Neural cell (in vitro differentiated cells): ENCODE results near the gene PANX2. TPM values are rescaled to one million over a fixed set of nuclear protein-coding genes. Genes with fewer than 3 reads are reported as not detected.
A peak's percentile ranks its signal among the peaks of the same experiment; 100 is the strongest.

ENCODE experiments used
- H2AFZ ChIP-seq: fragments of 200-600, 300-800 bp; sonication (generic), shearing (Covaris generic); 2 replicates; pipeline ENCODE4 v1.6.0; 2014; ENCODE audit warnings: low read depth, mild to moderate bottlenecking, antibody characterized with exemption, low read length, moderate library complexity
- H3F3A ChIP-seq: fragments of 200-600 bp; shearing (Covaris generic); 2 replicates; pipeline ENCODE4 v1.6.1; 2016; ENCODE audit warnings: mild to moderate bottlenecking, moderate library complexity, mixed read lengths, antibody characterized with exemption, low read length; ENCODE audit not compliant: insufficient read depth, poor library complexity, severe bottlenecking
- H3K27ac ChIP-seq: fragments of 200-600, 300-800 bp; sonication (generic), shearing (Covaris generic); 2 replicates; pipeline ENCODE4 v1.5.1; 2014; ENCODE audit warnings: mild to moderate bottlenecking, low read length, moderate library complexity
- H3K27me3 ChIP-seq: fragments of 300-800, 200-600 bp; sonication (generic), shearing (Covaris generic); 2 replicates; pipeline ENCODE4 v1.6.0; 2014; ENCODE audit warnings: mild to moderate bottlenecking, low read depth, low read length, moderate library complexity; ENCODE audit not compliant: insufficient read depth
- H3K36me3 ChIP-seq: fragments of 300-800, 200-600 bp; sonication (generic), shearing (Covaris generic); 2 replicates; pipeline ENCODE4 v1.5.1; 2014; ENCODE audit warnings: mild to moderate bottlenecking, antibody characterized with exemption, low read length, moderate library complexity; ENCODE audit not compliant: insufficient read depth
- H3K4me2 ChIP-seq: fragments of 300-800, 200-600 bp; sonication (generic), shearing (Covaris generic); 2 replicates; pipeline ENCODE4 v1.6.0; 2014; ENCODE audit warnings: mild to moderate bottlenecking, low read length
- H3K4me3 ChIP-seq: fragments of 300-800, 200-600 bp; sonication (generic), shearing (Covaris generic); 2 replicates; pipeline ENCODE4 v1.5.1; 2014; ENCODE audit warnings: mild to moderate bottlenecking, low read length, moderate library complexity
- H3K79me2 ChIP-seq: fragments of 200-600 bp; shearing (Covaris generic); replicated peaks from 2 replicates; pipeline ENCODE4 v1.6.0; 2014; ENCODE audit warnings: mild to moderate bottlenecking, low read length, moderate library complexity; ENCODE audit not compliant: insufficient read depth
- H3K9ac ChIP-seq: fragments of 300-800, 200-600 bp; sonication (generic), shearing (Covaris generic); 2 replicates; pipeline ENCODE4 v1.6.1; 2016; ENCODE audit warnings: mild to moderate bottlenecking, low read length, mixed read lengths
- H3K9me2 ChIP-seq: fragments of 200-600 bp; shearing (Covaris generic); 2 replicates; pipeline ENCODE4 v1.6.1; 2016; ENCODE audit warnings: mild to moderate bottlenecking, low read length, mixed read lengths; ENCODE audit not compliant: insufficient read depth
- H3K9me3 ChIP-seq: fragments of 200-600, 300-800 bp; sonication (generic), shearing (Covaris generic); 2 replicates; pipeline ENCODE4 v1.6.1; 2016; ENCODE audit warnings: mild to moderate bottlenecking, mixed run types, low read length, moderate library complexity, mixed read lengths
- H4K20me1 ChIP-seq: fragments of 200-600 bp; shearing (Covaris generic); 2 replicates; pipeline ENCODE4 v1.6.1; 2016; ENCODE audit warnings: mild to moderate bottlenecking, mixed run types; ENCODE audit not compliant: insufficient read depth
- EP300 ChIP-seq: fragments of 450-650 bp; conservative IDR thresholded peaks from 2 replicates; pipeline ENCODE4 v1.6.1; 2014; ENCODE audit warnings: antibody characterized with exemption, mild to moderate bottlenecking, moderate library complexity; ENCODE audit not compliant: poor library complexity, severe bottlenecking
- EZH2 ChIP-seq: fragments of 200-600, 300-800 bp; shearing (Covaris generic), sonication (generic); IDR thresholded peaks from 2 replicates; pipeline ENCODE4 v1.6.1; 2014; ENCODE audit warnings: antibody characterized with exemption, low read length, borderline replicate concordance, mild to moderate bottlenecking; ENCODE audit not compliant: insufficient read depth, poor library complexity, severe bottlenecking
- MXI1 ChIP-seq: fragments of 450-650 bp; conservative IDR thresholded peaks from 2 replicates; pipeline ENCODE4 v1.6.1; 2014; ENCODE audit warnings: antibody characterized with exemption, mild to moderate bottlenecking; ENCODE audit not compliant: poor library complexity, severe bottlenecking
- POLR2AphosphoS5 ChIP-seq: IDR thresholded peaks from 2 replicates; pipeline ENCODE4 v1.6.1; 2012
- RAD21 ChIP-seq: fragments of 450-650 bp; conservative IDR thresholded peaks from 2 replicates; pipeline ENCODE4 v1.6.1; 2014; ENCODE audit warnings: antibody characterized with exemption, mild to moderate bottlenecking, moderate library complexity
- REST ChIP-seq: IDR thresholded peaks from 2 replicates; pipeline ENCODE4 v1.6.1; 2012; ENCODE audit warnings: borderline replicate concordance
- SMC3 ChIP-seq: fragments of 450-650 bp; conservative IDR thresholded peaks from 2 replicates; pipeline ENCODE4 v1.6.1; 2014; ENCODE audit warnings: antibody characterized with exemption, mild to moderate bottlenecking, moderate library complexity; ENCODE audit not compliant: poor library complexity
- TAF1 ChIP-seq: IDR thresholded peaks from 2 replicates; pipeline ENCODE4 v1.6.1; 2012; ENCODE audit warnings: low read depth
- polyA minus RNA-seq: library from RNA; depleted of rRNA, polyadenylated mRNA; stranded (reverse); fragments of >200 nt; gene quantifications from 2 replicates; pipeline ENCODE4 v1.2.3, GENCODE V29; 2014
- polyA plus RNA-seq: library from polyadenylated mRNA; depleted of rRNA; stranded (reverse); fragments of >200 nt; gene quantifications from 2 replicates; pipeline ENCODE4 v1.2.3, GENCODE V29; 2014
- TF ChIP-seq, protein P1 (sequence below): fragments of 450-650 bp; IDR thresholded peaks from 2 replicates; pipeline ENCODE4 v1.5.1; 2014; ENCODE audit warnings: antibody characterized with exemption, mild to moderate bottlenecking, moderate library complexity; ENCODE audit not compliant: poor library complexity, severe bottlenecking

Gene PANX2, protein sequence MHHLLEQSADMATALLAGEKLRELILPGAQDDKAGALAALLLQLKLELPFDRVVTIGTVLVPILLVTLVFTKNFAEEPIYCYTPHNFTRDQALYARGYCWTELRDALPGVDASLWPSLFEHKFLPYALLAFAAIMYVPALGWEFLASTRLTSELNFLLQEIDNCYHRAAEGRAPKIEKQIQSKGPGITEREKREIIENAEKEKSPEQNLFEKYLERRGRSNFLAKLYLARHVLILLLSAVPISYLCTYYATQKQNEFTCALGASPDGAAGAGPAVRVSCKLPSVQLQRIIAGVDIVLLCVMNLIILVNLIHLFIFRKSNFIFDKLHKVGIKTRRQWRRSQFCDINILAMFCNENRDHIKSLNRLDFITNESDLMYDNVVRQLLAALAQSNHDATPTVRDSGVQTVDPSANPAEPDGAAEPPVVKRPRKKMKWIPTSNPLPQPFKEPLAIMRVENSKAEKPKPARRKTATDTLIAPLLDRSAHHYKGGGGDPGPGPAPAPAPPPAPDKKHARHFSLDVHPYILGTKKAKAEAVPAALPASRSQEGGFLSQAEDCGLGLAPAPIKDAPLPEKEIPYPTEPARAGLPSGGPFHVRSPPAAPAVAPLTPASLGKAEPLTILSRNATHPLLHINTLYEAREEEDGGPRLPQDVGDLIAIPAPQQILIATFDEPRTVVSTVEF
- 3.4 and 6.4 TPM in 2 replicates for polyA plus RNA-seq
- polyA minus RNA-seq, result 3.4 and 3.5 TPM in 2 replicates

- Histone ChIP-seq H2AFZ (no peak within 1 kb of the TSS), H3K27me3 (peaks cover 10% of the 10 kb centered on the region), H3K27ac (no peak within 1 kb of the TSS), H3K4me2 (peak within 1 kb of the TSS; percentile 68), H3K79me2 (no peaks in the 10 kb centered on the region), H3K9ac (peak within 1 kb of the TSS; percentile 68), H3K4me3 (peak within 1 kb of the TSS; percentile 68), H3K9me2 (no peaks in the 10 kb centered on the region), H3F3A (no peaks in the 10 kb centered on the region), H3K36me3 (no peaks in the 10 kb centered on the region), H4K20me1 (no peaks in the 10 kb centered on the region), H3K9me3 (no peaks in the 10 kb centered on the region)
- TF ChIP-seq, protein P1, sequence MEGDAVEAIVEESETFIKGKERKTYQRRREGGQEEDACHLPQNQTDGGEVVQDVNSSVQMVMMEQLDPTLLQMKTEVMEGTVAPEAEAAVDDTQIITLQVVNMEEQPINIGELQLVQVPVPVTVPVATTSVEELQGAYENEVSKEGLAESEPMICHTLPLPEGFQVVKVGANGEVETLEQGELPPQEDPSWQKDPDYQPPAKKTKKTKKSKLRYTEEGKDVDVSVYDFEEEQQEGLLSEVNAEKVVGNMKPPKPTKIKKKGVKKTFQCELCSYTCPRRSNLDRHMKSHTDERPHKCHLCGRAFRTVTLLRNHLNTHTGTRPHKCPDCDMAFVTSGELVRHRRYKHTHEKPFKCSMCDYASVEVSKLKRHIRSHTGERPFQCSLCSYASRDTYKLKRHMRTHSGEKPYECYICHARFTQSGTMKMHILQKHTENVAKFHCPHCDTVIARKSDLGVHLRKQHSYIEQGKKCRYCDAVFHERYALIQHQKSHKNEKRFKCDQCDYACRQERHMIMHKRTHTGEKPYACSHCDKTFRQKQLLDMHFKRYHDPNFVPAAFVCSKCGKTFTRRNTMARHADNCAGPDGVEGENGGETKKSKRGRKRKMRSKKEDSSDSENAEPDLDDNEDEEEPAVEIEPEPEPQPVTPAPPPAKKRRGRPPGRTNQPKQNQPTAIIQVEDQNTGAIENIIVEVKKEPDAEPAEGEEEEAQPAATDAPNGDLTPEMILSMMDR, result no peak
- TF ChIP-seq EP300, result peak; percentile 12
- peak; percentile 38 for TF ChIP-seq MXI1
- no peak for TF ChIP-seq SMC3
- TF ChIP-seq POLR2AphosphoS5, result peak; percentile 26
Observed at GRCh38 chr22:50170453-50171318, at the start of gene PANX2. Gene PANX2 (plus strand): TSS chr22:50170731. CDS start chr22:50170731, 0 bp downstream.

GRCh38 chr22:50121202-50121740 lies 49.3 kb upstream of the PANX2 start:
- H4K20me1 ChIP-seq, result no peaks in the 10 kb centered on the region
- no peaks in the 10 kb centered on the region for H3K36me3 ChIP-seq
- H3K27me3 ChIP-seq, result no peaks in the 10 kb centered on the region
- no peak overlapping the region for H3K27ac ChIP-seq
- H3K9me3 ChIP-seq, result peaks cover 7% of the 10 kb centered on the region
- no peaks in the 10 kb centered on the region for H3F3A ChIP-seq
- H2AFZ ChIP-seq, result no peak overlapping the region
- no peaks in the 10 kb centered on the region for H3K9me2 ChIP-seq
- TF ChIP-seq SMC3 (no peak), MXI1 (no peak), POLR2AphosphoS5 (no peak)
- no peak overlapping the region for H3K4me2 ChIP-seq
- no peak overlapping the region for H3K9ac ChIP-seq
- H3K4me3 ChIP-seq, result no peak overlapping the region
- no peaks in the 10 kb centered on the region for H3K79me2 ChIP-seq

GRCh38 chr22:50123119-50123518 lies 47.4 kb upstream of the PANX2 start:
- Histone ChIP-seq H2AFZ (no peak overlapping the region), H3K9ac (no peak overlapping the region), H3K27me3 (no peaks in the 10 kb centered on the region), H3K36me3 (no peaks in the 10 kb centered on the region), H3K4me2 (no peak overlapping the region), H3F3A (no peaks in the 10 kb centered on the region), H3K4me3 (no peak overlapping the region), H3K79me2 (no peaks in the 10 kb centered on the region), H4K20me1 (no peaks in the 10 kb centered on the region), H3K9me3 (peaks cover 7% of the 10 kb centered on the region), H3K9me2 (no peaks in the 10 kb centered on the region), H3K27ac (no peak overlapping the region)
- TF ChIP-seq RAD21 (no peak), EP300 (no peak), TAF1 (no peak), SMC3 (no peak), MXI1 (no peak), POLR2AphosphoS5 (no peak), REST (no peak), EZH2 (no peak)
- TF ChIP-seq, protein P1, result no peak
